HEK293T (cell line): ENCODE results near the gene PLA2G4B.

Source experiments
- BHLHE40 ChIP-seq: fragments of 450-650 bp; IDR thresholded peaks from 2 replicates; pipeline ENCODE4 v1.6.1; 2016; ENCODE audit warnings: mild to moderate bottlenecking, moderate library complexity, borderline replicate concordance
- ELF4 ChIP-seq: fragments of 450-650 bp; IDR thresholded peaks from 2 replicates; pipeline ENCODE4 v1.6.1; 2017; ENCODE audit warnings: antibody characterized with exemption
- FOXK2 ChIP-seq: fragments of 450-650 bp; IDR thresholded peaks from 2 replicates; pipeline ENCODE4 v1.6.1; 2016; ENCODE audit warnings: mild to moderate bottlenecking
- FOXM1 ChIP-seq: fragments of 450-650 bp; IDR thresholded peaks from 2 replicates; pipeline ENCODE4 v1.6.1; 2017; ENCODE audit warnings: mild to moderate bottlenecking, borderline replicate concordance
- L3MBTL2 ChIP-seq: fragments of 450-650 bp; conservative IDR thresholded peaks from 2 replicates; pipeline ENCODE4 v1.6.1; 2016; ENCODE audit warnings: mild to moderate bottlenecking
- SP1 ChIP-seq: fragments of 450-650 bp; IDR thresholded peaks from 2 replicates; pipeline ENCODE4 v1.6.1; 2017

GRCh38 chr15:41844814-41845213, 6.2 kb downstream of the PLA2G4B start:
- TF ChIP-seq SP1 (no peak), L3MBTL2 (no peak), FOXK2 (no peak), BHLHE40 (no peak), FOXM1 (no peak), ELF4 (no peak)
